NCI-H2171 (cell line): Measurements from ENCODE around the gene GCK.
"Not testable (repeated sequence)": the region's sequence is repeated elsewhere in the genome, so short reads cannot be mapped to it uniquely, and the experiment has no call there.

ENCODE experiments used
- DNase-seq: peaks from one replicate; lab custom pipeline; 2025; lab: John Stamatoyannopoulos, UW

GCK gene

DNA sequence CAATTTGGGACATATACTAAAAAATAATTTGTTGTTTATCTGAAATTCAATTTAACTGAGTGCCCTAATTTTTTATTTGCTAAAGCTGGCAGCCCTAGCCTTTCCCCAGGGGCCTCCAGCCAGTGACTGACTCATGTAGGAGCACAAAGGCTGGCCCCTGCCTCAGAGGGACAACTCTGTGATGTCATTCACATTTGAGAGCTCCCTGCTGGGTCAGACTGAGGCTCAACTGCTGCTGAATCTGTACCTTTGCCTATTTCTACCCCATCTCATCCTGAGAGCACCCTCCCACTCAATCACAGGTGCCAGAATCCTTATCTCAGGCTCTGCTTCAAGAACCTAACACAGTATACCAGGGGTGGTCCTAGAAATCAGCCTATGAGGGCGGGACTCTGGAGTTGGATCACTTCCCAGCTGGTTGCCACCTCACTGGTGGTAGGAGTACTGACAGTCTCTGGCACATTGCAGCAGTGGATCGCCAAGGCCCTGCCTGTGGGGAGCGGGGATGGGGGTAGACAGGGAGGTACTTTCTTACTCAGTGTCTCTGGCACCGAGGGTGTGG lies 11.6 kb downstream of the GCK start:
- DNase-seq, result no peak

GRCh38 chr7:44176486-44176885 lies 12.8 kb downstream of the GCK start:
- DNase-seq, result peak; percentile 53

GRCh38 chr7:44175730-44176129 lies 13.5 kb downstream of the GCK start:
- no peak for DNase-seq

DNA sequence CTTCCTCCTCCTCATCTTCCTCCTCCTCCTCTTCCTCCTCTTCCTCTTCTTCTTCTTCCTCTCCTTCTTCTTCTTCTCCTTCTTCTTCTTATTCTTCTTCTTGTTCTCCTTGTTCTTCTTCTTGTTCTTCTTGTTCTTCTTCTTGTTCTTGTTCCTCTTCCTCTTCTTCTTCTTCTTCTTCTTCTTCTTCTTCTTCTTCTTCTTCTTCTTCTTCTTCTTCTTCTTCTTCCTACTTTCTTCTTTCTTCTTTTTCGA lies 14.6 kb downstream of the GCK start:
- DNase-seq, result not testable (repeated sequence)

DNA sequence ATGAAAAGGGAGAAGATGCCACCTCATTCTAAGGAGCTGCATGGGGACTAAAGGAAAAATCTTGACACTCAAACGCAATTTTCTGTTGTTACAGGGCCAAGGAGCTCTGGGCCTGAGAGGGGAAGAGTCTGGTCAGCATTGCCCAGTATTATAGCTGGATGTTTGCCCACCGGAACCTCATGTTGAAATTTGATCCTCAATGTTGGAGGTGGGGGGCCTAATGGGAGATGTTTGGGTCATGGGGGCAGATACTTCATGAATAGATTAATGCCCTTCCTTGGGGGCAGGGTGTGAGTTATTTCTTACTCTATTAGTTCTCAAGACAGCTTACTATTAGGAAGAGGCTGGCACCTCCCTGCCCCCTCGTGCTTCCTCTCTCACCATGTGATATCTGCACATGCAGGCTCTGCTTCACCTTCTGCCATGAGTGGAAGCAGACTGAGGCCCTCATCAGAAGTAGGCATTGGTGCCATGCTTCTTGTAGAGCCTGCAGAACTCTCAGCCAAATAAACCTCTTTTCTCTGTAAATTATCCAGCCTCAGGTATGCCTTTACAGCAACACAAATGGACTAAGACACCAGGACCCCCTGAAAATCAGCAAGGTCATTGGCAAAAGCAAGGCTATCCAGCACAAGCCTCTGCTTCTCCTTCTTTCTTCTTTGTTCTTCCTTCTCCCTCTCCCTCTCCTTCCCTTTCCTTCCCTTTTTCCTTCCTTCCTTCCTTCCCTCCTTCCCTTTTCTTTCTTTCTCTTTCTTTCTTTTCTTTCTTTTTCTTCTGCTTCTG lies 15.1 kb downstream of the GCK start:
- DNase-seq, result no peak

- no peak for DNase-seq
Observed at GRCh38 chr7:44172803-44173424, 16.3 kb downstream of the GCK start.

DNA sequence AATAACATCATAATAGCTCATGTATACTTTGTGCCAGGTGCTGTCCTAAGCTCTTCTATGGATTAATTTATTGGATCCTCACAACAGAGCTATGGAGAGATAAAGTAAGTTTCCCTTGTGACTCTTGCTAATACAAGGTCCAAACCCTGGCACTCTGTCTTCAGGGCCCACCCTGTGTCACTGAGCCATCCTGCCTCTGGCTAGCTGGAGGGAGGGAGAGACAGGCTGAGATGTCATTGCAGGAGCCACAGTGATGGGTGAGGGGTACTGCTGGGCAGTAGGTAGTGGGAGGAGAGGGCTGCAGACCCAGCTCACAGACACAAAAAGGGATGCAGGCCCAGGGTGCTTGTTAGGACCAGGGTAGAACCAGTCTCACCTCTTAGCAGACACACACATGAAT lies 16.9 kb downstream of the GCK start:
- no peak for DNase-seq

GRCh38 chr7:44171901-44172300 lies 17.3 kb downstream of the GCK start:
- DNase-seq, result not testable (repeated sequence)

DNA sequence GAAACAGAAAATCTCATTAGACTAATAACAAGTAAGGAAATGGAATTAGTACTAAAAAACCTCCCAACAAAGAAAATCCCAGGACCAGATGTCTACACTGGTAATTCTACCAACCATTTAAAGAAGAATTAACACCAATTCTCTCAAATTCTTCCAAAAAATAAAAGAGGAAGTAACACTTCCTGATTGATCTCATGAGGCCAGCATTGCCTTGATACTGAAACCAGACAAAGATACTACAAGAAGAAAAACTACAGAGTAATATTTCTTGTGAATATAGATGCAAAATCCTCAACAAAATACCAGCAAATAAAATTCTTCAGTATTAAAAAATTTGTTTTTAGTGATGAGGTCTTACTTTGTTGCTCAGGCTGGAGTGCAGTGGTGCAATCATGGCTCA lies 21.3 kb downstream of the GCK start:
- no peak for DNase-seq

- no peak for DNase-seq
Observed at GRCh38 chr7:44163591-44163990, 25.6 kb downstream of the GCK start.

DNA sequence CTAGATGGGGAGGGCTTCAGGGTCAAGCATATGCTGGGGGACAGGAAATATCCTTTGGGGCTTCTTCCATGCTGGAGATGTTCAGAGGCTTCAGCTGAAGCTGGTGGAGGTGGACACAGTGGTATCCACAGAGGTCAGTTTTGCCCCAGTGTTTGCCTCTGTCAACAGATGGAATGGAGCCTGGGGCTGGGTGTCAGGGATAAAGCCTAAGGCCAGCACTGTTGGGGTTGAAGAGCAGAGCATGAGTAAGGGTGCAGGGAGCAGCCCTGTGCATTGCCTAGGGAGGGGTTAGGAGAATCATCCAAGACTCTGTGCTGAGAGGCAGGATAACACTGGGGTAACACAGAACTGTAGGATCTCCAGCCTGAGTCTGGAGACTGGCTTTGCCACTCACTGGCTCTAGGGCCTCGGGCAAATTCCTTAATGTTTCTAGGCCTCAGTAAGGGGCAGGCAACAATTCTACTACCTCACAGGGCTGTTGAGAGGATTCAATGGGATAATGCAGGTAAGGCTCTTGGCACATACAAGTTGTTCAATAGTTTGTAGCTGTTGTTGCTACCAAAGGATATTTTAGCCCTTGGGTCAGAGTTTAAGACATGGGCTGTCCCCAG lies 26.3 kb downstream of the GCK start:
- DNase-seq, result no peak

DNA sequence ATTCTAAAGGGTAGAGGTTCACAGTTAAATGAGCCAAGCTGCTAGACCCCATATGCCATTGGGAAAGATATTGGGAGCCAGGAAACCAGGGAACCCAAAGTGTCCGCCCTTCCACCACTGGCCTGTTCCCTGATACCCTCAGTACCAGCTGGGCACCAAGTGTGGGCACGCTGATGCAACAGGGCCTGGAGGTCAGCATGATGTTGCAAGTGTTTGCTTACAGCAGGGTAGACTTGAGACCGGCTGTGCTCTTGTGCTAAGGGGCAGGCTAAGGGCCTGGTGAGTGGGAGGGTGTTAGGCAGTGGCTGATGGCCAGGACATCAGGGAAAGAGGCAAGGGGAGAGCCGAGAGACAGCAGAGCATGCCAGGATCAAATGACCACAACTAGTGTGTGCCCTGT lies 27.1 kb downstream of the GCK start:
- DNase-seq, result no peak

- no peak for DNase-seq
Observed at GRCh38 chr7:44161371-44161770, 27.9 kb downstream of the GCK start.

DNA sequence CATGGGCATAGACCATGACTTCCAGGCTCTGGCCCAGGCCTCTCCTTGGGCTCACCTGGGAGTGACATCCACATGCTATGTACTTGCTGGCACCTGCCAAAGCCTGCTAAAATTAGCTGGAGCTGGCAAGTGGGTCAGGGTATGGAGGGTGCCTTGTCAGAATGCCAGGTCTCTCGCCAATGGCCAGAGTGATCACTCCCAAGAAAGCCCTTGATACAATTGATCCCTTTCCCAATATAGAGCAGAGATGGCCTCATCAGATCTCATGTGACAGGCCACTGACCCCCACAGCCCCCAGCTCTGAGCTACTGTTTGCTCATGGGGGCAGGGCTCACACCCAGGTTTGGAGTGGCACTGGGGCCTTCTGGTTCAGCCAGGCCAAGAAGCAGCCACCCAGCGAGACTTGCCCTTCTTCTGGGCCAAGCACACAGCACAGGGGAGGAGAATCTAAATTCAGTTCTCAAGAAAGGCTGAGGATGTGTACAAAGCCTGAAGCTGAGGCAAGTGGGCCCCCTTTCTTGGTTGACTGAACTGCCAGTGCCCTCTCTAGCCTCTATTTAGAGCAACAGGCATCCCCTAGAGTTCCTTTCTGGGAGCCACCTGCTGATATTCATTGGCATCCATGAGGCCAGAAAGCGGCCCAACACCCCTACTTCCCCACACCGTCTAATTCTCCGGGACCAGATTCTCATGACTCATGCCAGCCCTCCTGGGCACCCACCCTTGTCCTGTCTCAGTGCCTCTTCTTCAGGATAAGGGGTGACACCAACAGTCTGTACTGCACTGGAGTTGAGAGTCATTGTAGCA lies 29.2 kb downstream of the GCK start:
- DNase-seq, result no peak

- DNase-seq, result no peak
Observed at GRCh38 chr7:44158873-44159631, 30.2 kb downstream of the GCK start.

DNA sequence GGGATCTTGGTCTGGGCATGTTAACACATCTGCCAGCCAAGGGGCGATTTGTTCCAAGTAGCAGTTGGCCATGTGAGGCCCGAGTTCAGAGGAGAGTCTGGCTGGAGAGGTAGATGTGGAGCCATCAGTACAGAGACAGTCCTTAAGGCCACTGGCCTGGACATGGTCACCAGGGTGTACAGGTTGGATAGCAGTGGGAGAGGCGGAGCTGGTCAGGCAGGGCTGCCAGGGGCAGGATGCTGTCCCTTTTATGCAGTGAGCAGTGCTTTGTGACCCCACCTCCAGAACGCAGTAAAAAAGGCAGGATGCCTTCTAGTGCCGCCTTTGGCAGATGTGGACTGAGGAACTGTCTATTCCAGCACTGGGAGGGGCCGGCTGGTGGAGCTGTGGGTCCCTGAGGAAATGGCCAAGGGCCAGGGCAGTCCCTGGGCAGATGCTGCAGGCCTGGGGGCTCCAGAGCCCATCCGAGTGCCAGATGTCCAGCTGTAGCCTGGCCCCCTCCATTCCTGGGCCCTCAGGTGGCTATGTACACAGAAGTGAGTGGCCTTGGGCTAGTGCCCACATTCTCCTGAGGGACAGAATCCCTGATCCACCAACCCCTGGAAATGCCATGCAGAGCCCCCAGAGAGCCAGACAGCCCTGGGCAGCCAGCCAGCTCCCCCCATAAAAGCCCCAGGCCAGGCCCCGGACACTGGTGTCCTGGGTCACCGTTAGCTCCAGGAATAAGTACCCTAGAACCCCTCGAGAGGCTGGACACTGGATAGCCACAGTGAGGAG lies 31.0 kb downstream of the GCK start:
- no peak for DNase-seq

GRCh38 chr7:44157116-44158080 lies 31.8 kb downstream of the GCK start:
- no peak for DNase-seq

DNA sequence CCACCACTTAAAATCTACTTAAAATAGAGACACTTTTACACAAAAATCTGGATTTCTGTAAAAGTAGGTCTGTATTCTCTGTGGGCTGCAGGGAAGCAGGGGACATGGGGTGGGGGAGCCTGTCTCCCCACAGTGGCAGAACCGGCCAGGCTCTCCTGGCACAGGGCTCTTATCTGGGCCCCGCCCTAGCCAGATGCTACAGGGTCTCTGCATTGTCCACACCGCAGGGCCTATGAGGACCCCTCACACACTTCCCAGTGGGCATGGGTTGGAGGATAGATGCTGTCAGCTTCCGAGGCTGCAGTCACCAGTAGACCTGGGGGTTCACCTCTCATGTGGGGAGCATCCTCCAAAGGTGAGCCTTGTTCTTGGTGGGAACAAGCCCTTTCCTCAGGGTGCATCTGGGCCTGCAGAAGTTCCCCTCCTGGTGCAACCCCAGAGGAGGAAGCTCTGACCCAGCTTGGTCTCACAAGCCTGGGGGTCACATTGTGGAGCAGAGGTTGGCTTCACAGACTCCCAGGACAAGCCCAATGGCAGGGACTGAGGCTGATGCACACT lies 32.7 kb downstream of the GCK start:
- DNase-seq, result no peak
